GM06990 (cell line): ENCODE measurements around the gene GHR.

Source experiments
- DNase-seq: peaks from one replicate; pipeline ENCODE4 v3.0.0-alpha.2; 2011; ENCODE audit not compliant: insufficient read length; ENCODE audit errors: extremely low read depth
- H3K27me3 ChIP-seq: replicated peaks from 2 replicates; pipeline ENCODE4 v1.6.0; 2011; ENCODE audit warnings: low read length; ENCODE audit not compliant: control insufficient read depth, insufficient read depth
- H3K36me3 ChIP-seq: 2 replicates; pipeline ENCODE4 v1.5.1; 2011; ENCODE audit warnings: low read length; ENCODE audit not compliant: control insufficient read depth, insufficient read depth
- H3K4me3 ChIP-seq: replicated peaks from 2 replicates; pipeline ENCODE4 v1.5.1; 2011; ENCODE audit warnings: low read depth, mild to moderate bottlenecking, control low read depth, low read length
- TF ChIP-seq, protein P1 (sequence below): IDR thresholded peaks from 2 replicates; pipeline ENCODE4 v1.5.1; 2011; ENCODE audit warnings: low read length, control low read depth, mild to moderate bottlenecking, inconsistent platforms; ENCODE audit not compliant: insufficient read depth, poor library complexity, severe bottlenecking

Gene GHR

DNA sequence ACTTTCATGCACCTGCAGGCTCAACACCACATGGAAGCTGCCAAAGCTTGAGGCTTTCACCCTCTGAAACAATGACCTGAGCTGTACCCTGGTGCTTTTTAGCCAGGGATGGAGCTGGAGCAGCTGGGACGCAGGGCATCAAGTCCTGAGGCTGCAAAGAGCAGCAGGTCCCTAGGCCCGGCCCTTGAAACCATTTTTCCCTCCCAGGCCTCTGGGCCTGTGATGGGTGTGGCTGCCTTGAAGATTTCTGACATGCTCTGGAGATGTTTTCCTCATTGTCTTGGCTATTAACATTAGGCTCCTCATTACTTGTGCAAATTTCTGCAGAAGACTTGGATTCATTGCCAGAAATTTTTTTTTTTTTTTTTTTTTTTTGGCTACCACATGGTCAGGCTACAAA lies 30.3 kb upstream of the GHR start:
- TF ChIP-seq, protein P1, sequence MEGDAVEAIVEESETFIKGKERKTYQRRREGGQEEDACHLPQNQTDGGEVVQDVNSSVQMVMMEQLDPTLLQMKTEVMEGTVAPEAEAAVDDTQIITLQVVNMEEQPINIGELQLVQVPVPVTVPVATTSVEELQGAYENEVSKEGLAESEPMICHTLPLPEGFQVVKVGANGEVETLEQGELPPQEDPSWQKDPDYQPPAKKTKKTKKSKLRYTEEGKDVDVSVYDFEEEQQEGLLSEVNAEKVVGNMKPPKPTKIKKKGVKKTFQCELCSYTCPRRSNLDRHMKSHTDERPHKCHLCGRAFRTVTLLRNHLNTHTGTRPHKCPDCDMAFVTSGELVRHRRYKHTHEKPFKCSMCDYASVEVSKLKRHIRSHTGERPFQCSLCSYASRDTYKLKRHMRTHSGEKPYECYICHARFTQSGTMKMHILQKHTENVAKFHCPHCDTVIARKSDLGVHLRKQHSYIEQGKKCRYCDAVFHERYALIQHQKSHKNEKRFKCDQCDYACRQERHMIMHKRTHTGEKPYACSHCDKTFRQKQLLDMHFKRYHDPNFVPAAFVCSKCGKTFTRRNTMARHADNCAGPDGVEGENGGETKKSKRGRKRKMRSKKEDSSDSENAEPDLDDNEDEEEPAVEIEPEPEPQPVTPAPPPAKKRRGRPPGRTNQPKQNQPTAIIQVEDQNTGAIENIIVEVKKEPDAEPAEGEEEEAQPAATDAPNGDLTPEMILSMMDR: no peak
- DNase-seq: no peak
- Histone ChIP-seq H3K27me3 (no peaks in the 10 kb centered on the region), H3K36me3 (no peaks in the 10 kb centered on the region), H3K4me3 (no peak overlapping the region)

DNA sequence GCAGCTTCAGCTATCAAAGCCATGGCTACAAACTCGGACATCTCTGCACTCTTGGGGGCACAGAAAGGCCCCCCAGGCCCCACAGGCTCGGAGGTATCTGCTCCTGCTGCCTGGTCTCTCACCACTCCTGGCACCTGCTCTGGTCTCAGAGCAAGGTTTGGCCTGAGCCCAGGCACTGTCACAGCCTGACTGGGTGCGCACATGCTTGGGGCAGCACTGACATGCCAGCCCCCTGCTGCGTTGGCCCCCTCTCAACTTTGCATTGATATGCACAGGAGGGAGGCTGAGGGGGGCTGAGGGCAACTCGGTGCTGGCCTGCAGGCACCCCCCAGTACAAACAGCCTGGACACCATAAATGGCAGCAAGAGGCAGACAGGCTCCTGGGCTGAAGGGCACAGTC lies 27.1 kb upstream of the GHR start:
- Histone ChIP-seq H3K36me3 (no peaks in the 10 kb centered on the region), H3K4me3 (no peak overlapping the region), H3K27me3 (no peaks in the 10 kb centered on the region)
- no peak for DNase-seq
- TF ChIP-seq, protein P1: no peak

DNA sequence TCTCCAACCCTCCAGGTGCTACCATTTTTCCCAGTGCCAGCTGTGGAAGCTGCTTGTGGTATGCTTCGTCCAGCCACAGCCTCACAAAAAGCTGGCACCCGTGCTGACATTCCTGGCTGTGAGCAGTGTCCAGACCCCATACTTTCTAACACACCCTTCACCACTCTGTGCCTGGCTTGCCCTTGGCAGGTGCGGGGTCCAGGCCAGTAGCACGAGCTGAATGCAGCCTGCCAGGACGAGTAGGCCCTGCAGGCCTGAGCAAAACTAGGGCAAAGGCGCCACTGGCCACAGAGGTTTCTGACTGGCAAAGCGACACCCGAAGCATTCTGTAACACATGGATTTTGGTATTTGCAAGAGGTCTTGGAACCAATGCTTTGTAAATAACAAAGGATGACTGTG lies 26.0 kb upstream of the GHR start:
- Histone ChIP-seq H3K27me3 (no peaks in the 10 kb centered on the region), H3K36me3 (no peaks in the 10 kb centered on the region), H3K4me3 (no peak overlapping the region)
- no peak for DNase-seq
- TF ChIP-seq, protein P1: no peak

DNA sequence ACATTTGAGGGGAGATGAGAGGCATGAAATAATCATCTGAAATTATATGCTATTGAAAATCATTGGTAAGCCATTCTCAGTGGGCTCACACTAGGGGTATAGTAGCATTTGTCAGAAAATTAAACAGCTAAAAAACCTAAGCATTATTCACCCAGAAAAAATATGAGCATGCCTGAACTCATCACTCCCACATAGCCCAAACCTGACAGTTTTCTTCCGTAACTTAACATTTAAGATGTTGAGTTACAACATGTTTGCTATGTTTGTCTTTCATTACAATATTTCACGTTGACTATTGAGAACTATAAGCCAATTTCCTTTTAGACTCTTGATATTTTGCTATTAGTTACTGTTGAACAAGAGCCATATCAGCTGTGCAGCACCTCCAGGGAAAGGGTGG lies 23.5 kb upstream of the GHR start:
- no peak for DNase-seq
- Histone ChIP-seq H3K27me3 (no peaks in the 10 kb centered on the region), H3K36me3 (no peaks in the 10 kb centered on the region), H3K4me3 (no peak overlapping the region)
- TF ChIP-seq, protein P1: no peak

DNA sequence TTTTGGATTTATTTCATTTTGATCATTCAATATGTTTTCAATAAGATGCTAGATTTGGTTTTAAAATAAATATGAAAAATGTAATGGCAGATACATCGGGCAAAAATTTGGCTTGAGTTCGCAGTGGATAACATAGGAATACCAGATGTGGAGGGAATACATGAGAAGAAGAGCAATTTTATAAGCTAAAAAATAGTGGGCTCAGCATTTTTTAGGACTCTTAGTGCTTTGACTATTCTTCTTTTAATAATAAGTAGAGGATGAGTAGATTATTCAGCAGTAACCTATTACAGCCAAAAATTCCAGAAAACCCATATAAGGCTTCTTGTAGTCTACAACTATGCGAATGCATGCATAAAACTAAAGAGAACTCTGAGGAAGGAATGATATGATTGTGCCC lies 22.8 kb upstream of the GHR start:
- Histone ChIP-seq H3K4me3 (no peak overlapping the region), H3K36me3 (no peaks in the 10 kb centered on the region), H3K27me3 (no peaks in the 10 kb centered on the region)
- DNase-seq: no peak
- TF ChIP-seq, protein P1: no peak

DNA sequence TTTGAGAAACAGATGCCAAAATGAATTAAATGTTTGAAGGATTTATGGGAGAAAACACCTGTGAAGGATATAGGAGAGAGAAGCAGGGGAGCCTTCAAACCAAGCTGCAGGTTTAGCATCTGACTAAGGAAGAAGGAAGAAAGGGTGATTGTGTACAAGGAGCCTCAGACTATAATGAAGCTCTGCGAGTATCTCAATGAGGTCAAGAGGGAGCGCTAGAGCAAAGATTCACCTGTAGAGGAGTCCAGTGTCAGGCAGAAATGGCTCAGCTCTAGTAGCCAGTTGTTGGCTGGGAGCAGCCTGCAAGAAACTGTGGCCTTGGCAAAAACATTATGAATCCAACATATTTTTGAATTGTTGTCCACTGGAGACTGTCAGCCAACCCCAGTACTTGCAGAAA lies 20.0 kb upstream of the GHR start:
- no peak for DNase-seq
- Histone ChIP-seq H3K4me3 (no peak overlapping the region), H3K27me3 (no peaks in the 10 kb centered on the region), H3K36me3 (no peaks in the 10 kb centered on the region)
- TF ChIP-seq, protein P1: no peak
